Measurements from ENCODE around the gene TEX50. TPM values are rescaled to one million over a fixed set of nuclear protein-coding genes. Genes with fewer than 3 reads are reported as not detected.
"Not testable (repeated sequence)": the region's sequence is repeated elsewhere in the genome, so short reads cannot be mapped to it uniquely, and the experiment has no call there.

TEX50 gene
- total RNA-seq: not detected

- DNase-seq (ENCODE audit: low spot score): no peak
Measured at GRCh38 chr1:173635116-173635515, at the start of gene TEX50. Gene TEX50 (plus strand): TSS chr1:173635338. CDS start chr1:173635522, 184 bp downstream.

- DNase-seq (ENCODE audit: low spot score): no peak
Measured at GRCh38 chr1:173590557-173590956, 44.6 kb upstream of the TEX50 start.

DNA sequence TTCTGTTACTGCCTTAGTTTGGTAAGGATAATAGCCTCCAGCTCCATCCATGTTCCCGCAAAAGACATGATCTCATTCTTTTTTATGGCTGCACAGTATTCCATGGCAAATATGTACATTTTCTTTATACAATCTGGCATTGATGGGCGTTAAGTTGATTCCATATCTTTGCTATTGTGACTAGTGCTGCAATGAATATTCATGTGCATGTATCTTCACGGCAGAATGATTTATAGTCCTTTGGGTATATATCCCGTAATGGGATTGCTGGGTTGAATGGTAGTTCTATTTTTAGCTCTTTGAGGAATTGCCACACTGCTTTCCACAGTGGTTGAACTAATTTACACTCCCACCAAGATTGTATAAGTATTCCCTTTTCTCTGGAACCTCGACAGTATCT lies 44.0 kb upstream of the TEX50 start:
- not testable (repeated sequence) for DNase-seq (ENCODE audit: low spot score)

DNA sequence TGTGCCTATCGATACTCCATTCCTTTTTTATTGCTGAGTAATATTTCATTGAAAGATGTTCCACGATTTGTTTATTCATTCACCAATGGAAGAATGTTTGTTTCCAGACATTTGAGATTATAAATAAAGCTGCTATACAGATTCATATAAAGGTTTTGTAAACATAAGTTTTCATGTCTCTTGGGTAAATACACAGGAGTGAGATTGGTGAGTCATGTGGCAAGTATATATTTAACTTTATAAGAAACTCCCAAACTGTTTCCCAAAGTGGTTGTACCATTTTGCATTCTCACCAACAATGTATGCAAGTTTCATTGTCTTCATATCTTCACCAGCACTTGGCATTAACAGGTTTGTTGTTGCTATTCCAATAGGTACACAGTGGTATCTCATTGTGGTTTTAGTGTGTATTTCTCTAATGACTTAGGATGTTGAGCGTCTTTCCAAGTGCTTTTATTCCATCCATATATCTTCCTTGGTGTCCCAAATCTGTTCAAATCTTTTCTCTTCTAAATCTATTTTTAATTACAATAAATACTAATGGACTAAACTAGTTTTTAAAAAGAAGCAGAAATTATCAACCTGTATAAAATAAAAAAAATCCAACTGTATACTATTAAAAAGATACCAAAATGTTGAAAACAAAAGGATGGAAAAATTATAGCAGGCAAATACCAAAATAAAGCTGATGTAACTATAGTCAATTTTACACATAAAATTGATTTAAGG lies 38.9 kb upstream of the TEX50 start:
- DNase-seq (ENCODE audit: low spot score): no peak

GRCh38 chr1:173601588-173601987 lies 33.5 kb upstream of the TEX50 start:
- DNase-seq (ENCODE audit: low spot score): no peak

- peak; percentile 40 for DNase-seq (ENCODE audit: low spot score)
Measured at GRCh38 chr1:173603056-173603591, 32.0 kb upstream of the TEX50 start, which contains the start of gene SLC9C2. Gene SLC9C2 (minus strand): TSS chr1:173603072. CDS start chr1:173601776, 1,296 bp downstream.

DNA sequence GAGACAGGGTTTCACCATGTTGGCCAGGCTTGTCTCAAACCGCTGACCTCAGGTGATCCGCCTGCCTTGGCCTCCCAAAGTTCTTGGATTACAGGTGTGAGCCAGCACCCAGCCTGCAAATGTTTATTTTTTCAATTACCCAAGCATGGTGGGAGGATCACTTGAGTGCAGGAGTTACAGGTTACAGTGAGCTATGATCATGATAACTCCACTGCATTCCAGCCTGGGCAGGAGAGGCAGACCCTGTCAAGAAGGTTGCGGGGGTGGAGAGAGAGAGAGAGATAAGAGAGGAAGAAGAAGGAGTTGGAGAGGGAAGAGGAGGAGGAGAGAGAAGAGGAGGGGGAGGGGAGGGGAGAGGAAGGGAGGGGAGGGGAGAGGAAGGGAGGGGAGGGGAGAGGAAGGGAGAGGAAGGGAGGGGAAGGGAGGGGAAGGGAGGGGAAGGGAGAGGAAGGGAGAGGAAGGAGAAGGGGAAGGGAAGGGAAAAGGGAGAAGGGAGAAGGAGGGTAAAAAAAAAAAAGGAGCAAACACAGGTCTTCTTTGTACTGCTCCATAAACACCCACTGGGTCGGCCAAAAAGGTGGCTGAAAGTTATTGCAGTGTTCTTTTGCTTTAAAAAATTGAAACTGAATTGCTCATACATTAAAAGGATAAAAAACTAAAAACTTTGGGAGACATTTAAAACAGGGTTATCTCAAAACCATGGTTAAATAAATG lies 26.5 kb upstream of the TEX50 start:
- DNase-seq (ENCODE audit: low spot score): no peak

DNA sequence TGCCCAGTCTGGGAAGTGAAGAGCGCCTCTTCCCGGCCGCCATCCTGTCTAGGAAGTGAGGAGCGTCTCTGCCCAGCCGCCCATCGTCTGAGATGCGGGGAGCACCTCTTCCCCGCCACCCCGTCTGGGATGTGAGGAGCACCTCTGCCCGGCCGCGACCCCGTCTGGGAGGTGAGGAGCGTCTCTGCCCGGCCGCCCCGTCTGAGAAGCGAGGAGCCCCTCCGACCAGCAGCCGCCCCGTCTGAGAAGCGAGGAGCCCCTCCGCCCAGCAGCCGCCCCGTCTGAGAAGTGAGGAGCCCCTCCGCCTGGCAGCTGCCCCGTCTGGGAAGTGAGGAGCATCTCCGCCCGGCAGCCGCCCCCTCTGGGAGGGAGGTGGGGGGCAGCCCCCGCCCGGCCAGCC lies 22.1 kb upstream of the TEX50 start:
- DNase-seq (ENCODE audit: low spot score): not testable (repeated sequence)

DNA sequence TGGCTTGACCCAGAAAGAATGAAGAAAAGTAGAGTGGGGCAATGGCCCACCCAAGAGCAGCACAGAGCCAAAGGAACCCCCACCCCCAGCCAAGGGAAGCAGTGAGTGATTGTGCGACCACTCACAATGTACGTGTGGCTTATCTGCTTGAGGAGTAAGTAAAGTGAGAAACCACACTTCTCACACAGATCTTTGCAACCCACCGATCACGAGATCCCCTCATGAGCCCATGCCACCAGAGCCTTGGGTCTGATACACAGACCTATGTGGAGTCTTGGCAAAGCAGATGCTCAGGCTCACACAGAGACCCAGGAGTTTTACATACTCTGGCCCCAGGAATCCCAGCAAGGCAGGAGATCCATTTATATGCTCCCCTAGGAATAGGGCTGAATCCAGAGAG lies 18.3 kb upstream of the TEX50 start:
- DNase-seq (ENCODE audit: low spot score): no peak

DNA sequence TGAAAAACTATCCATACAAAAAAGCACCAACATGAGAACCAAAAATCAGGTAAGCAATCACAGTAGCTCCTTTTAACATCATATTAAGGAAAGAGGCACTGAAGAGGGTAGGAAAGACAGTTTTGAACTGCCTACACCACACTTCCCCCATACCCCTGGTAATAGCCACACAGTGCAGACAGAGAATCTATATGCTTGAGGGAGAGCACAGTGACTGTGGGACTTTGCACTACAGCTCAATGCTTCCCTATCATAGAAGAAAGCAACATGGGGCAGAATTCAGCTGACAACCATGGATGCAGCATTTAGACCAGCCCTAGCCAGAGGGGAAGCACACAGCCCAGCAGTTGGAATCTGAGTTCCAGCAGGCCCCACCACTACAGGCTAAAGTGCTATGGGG lies 7.9 kb upstream of the TEX50 start:
- DNase-seq (ENCODE audit: low spot score): no peak

DNA sequence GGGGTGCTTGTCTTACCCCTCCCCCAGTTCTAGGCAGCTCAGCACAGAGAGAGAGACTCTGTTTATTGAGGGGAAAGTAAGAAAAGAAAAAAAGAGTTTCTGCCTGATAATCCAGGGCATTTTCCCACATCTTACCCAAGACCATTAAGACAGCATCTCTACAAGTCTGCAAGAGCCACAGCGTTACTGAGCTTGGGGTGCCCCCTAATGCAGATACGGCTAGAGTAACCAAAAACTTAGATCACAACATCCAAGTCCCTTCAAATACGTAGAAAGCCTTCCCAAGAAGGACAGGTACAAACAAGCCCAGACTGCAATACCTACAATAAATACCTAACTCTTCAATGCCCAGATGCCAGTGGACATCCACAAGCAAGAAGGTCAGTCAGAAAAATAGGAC lies 6.2 kb upstream of the TEX50 start:
- no peak for DNase-seq (ENCODE audit: low spot score)

- DNase-seq (ENCODE audit: low spot score): not testable (repeated sequence)
Measured at GRCh38 chr1:173637236-173638042, 2.3 kb downstream of the TEX50 start.

DNA sequence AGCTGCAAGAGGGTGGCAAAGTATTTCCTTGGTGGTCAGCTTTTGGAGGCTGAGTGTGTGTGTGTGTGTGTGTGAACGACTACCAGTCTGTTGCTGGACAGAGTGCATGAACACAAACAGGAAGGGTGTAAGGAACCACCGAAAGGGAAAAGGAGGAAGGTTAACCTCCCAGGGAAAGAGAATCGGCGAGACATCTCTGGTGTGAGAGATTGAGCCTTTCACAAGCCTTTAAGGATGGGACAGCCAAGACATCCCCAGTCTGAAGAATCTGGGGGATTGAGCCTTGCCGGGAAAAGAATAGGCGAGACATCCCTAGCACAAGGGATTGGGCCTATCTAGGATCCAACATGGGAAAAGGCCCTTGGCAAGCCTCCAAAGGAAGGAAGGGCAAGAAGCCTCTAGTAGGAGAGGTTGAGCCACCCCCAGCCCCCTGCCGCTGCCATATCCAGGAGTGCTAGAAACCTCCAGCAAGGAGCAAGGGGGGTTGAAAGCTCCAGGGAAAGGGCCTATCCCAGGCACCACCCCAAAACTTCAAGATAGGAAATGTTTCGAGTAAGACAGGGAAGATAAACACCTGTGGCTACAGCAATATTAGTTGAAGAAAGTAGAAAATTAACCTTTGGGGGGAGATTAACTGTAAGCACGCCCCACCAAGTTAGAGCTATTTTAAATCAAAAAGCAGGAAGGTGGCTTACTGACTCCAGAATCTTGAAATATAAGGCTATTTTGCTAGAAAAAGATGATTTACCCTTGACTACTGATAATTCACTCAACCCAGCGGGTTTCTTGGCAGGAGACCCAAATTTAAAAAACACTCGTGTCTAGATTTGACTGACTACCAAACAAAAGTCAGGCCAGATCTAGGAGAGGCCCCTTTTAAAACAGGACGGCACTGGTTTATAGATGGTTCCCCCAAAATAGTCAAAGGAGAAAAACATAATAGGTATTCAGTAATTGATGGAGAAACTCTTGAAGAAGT lies 3.2 kb downstream of the TEX50 start:
- no peak for DNase-seq (ENCODE audit: low spot score)

- no peak for DNase-seq (ENCODE audit: low spot score)
Measured at GRCh38 chr1:173639102-173639501, 4.0 kb downstream of the TEX50 start.

GRCh38 chr1:173642450-173643139 lies 7.5 kb downstream of the TEX50 start:
- not testable (repeated sequence) for DNase-seq (ENCODE audit: low spot score)

- DNase-seq (ENCODE audit: low spot score): no peak
Measured at GRCh38 chr1:173646656-173647055, 11.5 kb downstream of the TEX50 start.

DNA sequence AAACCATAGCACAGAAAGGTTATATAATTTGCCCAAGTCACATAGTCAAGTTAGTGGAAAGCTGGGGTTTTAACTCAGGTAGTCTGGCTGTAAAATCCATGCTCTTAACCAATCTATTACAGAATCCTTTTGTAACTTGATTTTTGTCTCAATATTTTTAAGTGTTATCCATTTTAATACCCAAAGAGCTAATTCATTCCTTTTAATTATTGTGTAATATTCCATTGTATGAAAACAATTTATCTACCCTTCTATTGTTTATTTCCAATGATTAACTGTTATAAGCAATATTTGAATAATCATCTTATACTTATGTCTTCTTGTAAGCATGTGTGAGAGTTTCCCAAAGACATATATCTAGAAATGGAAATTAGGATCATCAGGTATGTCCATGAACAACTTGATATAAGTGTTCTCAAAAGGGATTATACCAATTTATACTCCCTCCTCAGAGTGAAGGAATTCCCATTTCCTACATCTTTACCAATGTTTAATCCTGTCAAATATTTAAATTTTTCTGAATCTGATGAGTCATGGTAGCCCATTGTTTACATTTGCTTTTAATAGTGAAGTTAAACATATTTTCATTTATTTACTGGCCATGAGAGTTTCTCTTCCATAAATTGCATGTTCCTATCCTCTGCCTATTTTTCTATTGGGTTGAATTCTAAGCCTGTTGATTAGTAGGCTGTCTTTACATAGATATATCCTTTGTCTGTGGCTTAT lies 13.9 kb downstream of the TEX50 start:
- DNase-seq (ENCODE audit: low spot score): no peak

DNA sequence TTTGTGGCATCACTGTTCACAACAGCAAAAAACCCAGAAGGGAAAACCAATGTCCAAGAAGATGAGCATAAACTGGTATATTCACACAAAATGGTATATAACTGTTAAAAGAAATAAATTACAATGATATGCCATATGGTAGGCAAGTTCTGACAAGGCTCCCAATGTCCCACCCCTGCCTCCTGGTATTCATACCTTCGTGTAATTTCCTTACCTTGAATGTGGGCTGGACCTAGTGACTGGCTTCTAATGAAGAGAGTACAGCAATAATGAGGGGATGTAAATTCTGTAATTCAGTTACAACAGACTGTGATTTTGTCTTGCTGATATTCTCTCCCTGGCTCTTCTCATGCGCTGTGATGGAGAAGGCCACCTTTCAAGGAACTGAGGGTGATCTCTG lies 25.2 kb downstream of the TEX50 start:
- DNase-seq (ENCODE audit: low spot score): no peak

- DNase-seq (ENCODE audit: low spot score): no peak
Measured at GRCh38 chr1:173661271-173661670, 26.1 kb downstream of the TEX50 start.

DNA sequence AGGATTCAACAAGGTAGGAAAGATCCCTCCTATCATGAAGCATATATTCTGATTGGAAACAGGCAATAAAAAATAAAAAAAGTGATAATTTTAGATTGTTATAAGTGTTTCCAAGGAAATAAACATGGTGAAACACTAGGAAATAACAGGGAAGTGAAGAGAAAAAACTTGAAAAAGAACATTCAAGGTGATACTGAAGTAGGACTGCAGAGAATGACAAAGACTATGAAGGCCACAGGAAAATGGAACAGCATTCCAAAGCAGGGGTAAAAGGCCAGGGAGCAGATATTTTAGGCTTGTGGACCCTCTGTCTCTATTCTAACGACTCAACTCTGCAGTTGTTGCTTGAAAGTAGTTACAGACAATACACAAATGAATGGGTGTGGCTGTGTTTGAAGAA lies 26.6 kb downstream of the TEX50 start:
- no peak for DNase-seq (ENCODE audit: low spot score)

Measured in mucosa of gallbladder (tissue), 1 donor.